ENCODE data around the gene C2CD2L. TPM values are rescaled to one million over a fixed set of nuclear protein-coding genes. Genes with fewer than 3 reads are reported as not detected.

The C2CD2L gene
- total and polyA plus RNA-seq, 3 donors from 2014 or later: 7.8 to 12.3 (median 11.7) TPM

GRCh38 chr11:119167933-119168332 lies 60.8 kb downstream of the C2CD2L start:
- Histone ChIP-seq H3K27ac (no peak overlapping the region), H3K27me3 (no peaks in the 10 kb centered on the region), H3K4me3 (no peak overlapping the region), H3K36me3 (ENCODE audit: low read depth, missing control alignments) (no peaks in the 10 kb centered on the region), H3K4me1 (peaks cover 6% of the 10 kb centered on the region), H3K9me3 (no peaks in the 10 kb centered on the region)
- WGBS, 2 donors: 60 to 71% methylated on average over 6 of the region's 6 CpGs
- intact Hi-C loops (cut with DNase I; ENCODE audit: low total_unique reads): no loop called here
- TF ChIP-seq CTCF (IDR thresholded peaks at IDR 0.05) (no peak), POLR2A (IDR thresholded peaks at IDR 0.05) (no peak)
- no peak for DNase-seq

Other genes with a start within 250 kb of the C2CD2L start
- under 1 TPM in 1 of 2 donors, not detected in 1; 0.06 TPM for gene CXCR5, start 223.5 kb upstream of the C2CD2L start, total RNA-seq
- 0.22 TPM for gene CXCR5, start 223.5 kb upstream of the C2CD2L start, polyA plus RNA-seq (ENCODE audit: insufficient read depth, low read depth, low replicate concordance)
- gene BCL9L, start 181.4 kb upstream of the C2CD2L start, total RNA-seq: 10 to 100 TPM; 37.0 to 38.9 TPM
- 30.7 TPM for gene BCL9L, start 181.4 kb upstream of the C2CD2L start, polyA plus RNA-seq (ENCODE audit: insufficient read depth, low read depth, low replicate concordance)
- under 1 TPM in 1 of 2 donors, not detected in 1; 0.68 TPM for gene UPK2, start 151.0 kb upstream of the C2CD2L start, total RNA-seq
- 0.50 TPM for gene UPK2, start 151.0 kb upstream of the C2CD2L start, polyA plus RNA-seq (ENCODE audit: insufficient read depth, low read depth, low replicate concordance)
- gene FOXR1, start 135.6 kb upstream of the C2CD2L start, total RNA-seq: 1 to 10 TPM; 5.0 to 8.9 TPM
- 7.3 TPM for gene FOXR1, start 135.6 kb upstream of the C2CD2L start, polyA plus RNA-seq (ENCODE audit: insufficient read depth, low read depth, low replicate concordance)
- 10 to 100 TPM; 54.8 to 74.9 TPM for gene CENATAC, start 109.2 kb upstream of the C2CD2L start, total RNA-seq
- gene CENATAC, start 109.2 kb upstream of the C2CD2L start, polyA plus RNA-seq (ENCODE audit: insufficient read depth, low read depth, low replicate concordance): 16.6 TPM
- gene RPS25, start 89.0 kb upstream of the C2CD2L start, total RNA-seq: 100 to 1,000 TPM; 654 to 873 TPM
- 642 TPM for gene RPS25, start 89.0 kb upstream of the C2CD2L start, polyA plus RNA-seq (ENCODE audit: insufficient read depth, low read depth, low replicate concordance)
- 100 to 1,000 TPM in 1 of 2 donors, 10 to 100 TPM in 1; 81.4 to 108 TPM for gene TRAPPC4, start 88.6 kb upstream of the C2CD2L start, total RNA-seq
- 116 TPM for gene TRAPPC4, start 88.6 kb upstream of the C2CD2L start, polyA plus RNA-seq (ENCODE audit: insufficient read depth, low read depth, low replicate concordance)
- gene SLC37A4, start 76.5 kb upstream of the C2CD2L start, total RNA-seq: 10 to 100 TPM; 23.8 to 27.7 TPM
- gene SLC37A4, start 76.5 kb upstream of the C2CD2L start, polyA plus RNA-seq (ENCODE audit: insufficient read depth, low read depth, low replicate concordance): 26.0 TPM
- 100 to 1,000 TPM; 126 to 127 TPM for gene HYOU1, start 50.1 kb upstream of the C2CD2L start, total RNA-seq
- gene HYOU1, start 50.1 kb upstream of the C2CD2L start, polyA plus RNA-seq (ENCODE audit: insufficient read depth, low read depth, low replicate concordance): 209 TPM
- 10 to 100 TPM; 50.7 to 56.7 TPM for gene VPS11, start 39.5 kb upstream of the C2CD2L start, total RNA-seq
- 60.5 TPM for gene VPS11, start 39.5 kb upstream of the C2CD2L start, polyA plus RNA-seq (ENCODE audit: insufficient read depth, low read depth, low replicate concordance)
- gene HMBS, start 22.5 kb upstream of the C2CD2L start, total RNA-seq: 10 to 100 TPM; 17.0 to 17.3 TPM
- 14.0 TPM for gene HMBS, start 22.5 kb upstream of the C2CD2L start, polyA plus RNA-seq (ENCODE audit: insufficient read depth, low read depth, low replicate concordance)
- 10 to 100 TPM; 29.4 to 35.5 TPM for gene DPAGT1, start 5.5 kb upstream of the C2CD2L start, total RNA-seq
- 24.6 TPM for gene DPAGT1, start 5.5 kb upstream of the C2CD2L start, polyA plus RNA-seq (ENCODE audit: insufficient read depth, low read depth, low replicate concordance)
- 10 to 100 TPM; 58.3 to 58.7 TPM for gene HINFP, start 14.2 kb downstream of the C2CD2L start, total RNA-seq
- 38.3 TPM for gene HINFP, start 14.2 kb downstream of the C2CD2L start, polyA plus RNA-seq (ENCODE audit: insufficient read depth, low read depth, low replicate concordance)
- gene ABCG4, start 41.7 kb downstream of the C2CD2L start, total RNA-seq: 1 to 10 TPM; 3.9 to 5.4 TPM
- 11.2 TPM for gene ABCG4, start 41.7 kb downstream of the C2CD2L start, polyA plus RNA-seq (ENCODE audit: insufficient read depth, low read depth, low replicate concordance)
- gene NLRX1, start 61.4 kb downstream of the C2CD2L start, total RNA-seq: 10 to 100 TPM; 16.2 to 21.4 TPM
- 9.4 TPM for gene NLRX1, start 61.4 kb downstream of the C2CD2L start, polyA plus RNA-seq (ENCODE audit: insufficient read depth, low read depth, low replicate concordance)
- under 1 TPM in 1 of 2 donors, not detected in 1; 0.94 TPM for gene NHERF4, start 78.1 kb downstream of the C2CD2L start, total RNA-seq
- gene NHERF4, start 78.1 kb downstream of the C2CD2L start, polyA plus RNA-seq (ENCODE audit: insufficient read depth, low read depth, low replicate concordance): 1.0 TPM
- 10 to 100 TPM; 59.3 to 65.7 TPM for gene CBL, start 99.0 kb downstream of the C2CD2L start, total RNA-seq
- gene CBL, start 99.0 kb downstream of the C2CD2L start, polyA plus RNA-seq (ENCODE audit: insufficient read depth, low read depth, low replicate concordance): 58.5 TPM
- gene MCAM, start 209.8 kb downstream of the C2CD2L start, total RNA-seq: 10 to 100 TPM; 39.1 to 45.1 TPM
- gene MCAM, start 209.8 kb downstream of the C2CD2L start, polyA plus RNA-seq (ENCODE audit: insufficient read depth, low read depth, low replicate concordance): 43.1 TPM
- 10 to 100 TPM; 28.2 to 31.0 TPM for gene RNF26, start 227.2 kb downstream of the C2CD2L start, total RNA-seq
- 37.1 TPM for gene RNF26, start 227.2 kb downstream of the C2CD2L start, polyA plus RNA-seq (ENCODE audit: insufficient read depth, low read depth, low replicate concordance)
- 1 to 10 TPM; 4.7 to 5.3 TPM for gene C1QTNF5, start 233.5 kb downstream of the C2CD2L start, total RNA-seq
- gene C1QTNF5, start 233.5 kb downstream of the C2CD2L start, polyA plus RNA-seq (ENCODE audit: insufficient read depth, low read depth, low replicate concordance): 12.6 TPM
- not detected for gene MFRP, start 239.4 kb downstream of the C2CD2L start, total RNA-seq
- not detected for gene MFRP, start 239.4 kb downstream of the C2CD2L start, polyA plus RNA-seq (ENCODE audit: insufficient read depth, low read depth, low replicate concordance)